Measurements from ENCODE around the gene FRMD8. TPM values are rescaled to one million over a fixed set of nuclear protein-coding genes. Genes with fewer than 3 reads are reported as not detected.

FRMD8 gene
- total RNA-seq, 2 donors from 2014 or later = 27.4 to 29.6 TPM

GRCh38 chr11:65415499-65416340, 29.3 kb downstream of the FRMD8 start:
- Mint-ChIP-seq H3K4me1 (peaks cover 45% of the 10 kb centered on the region), H3K27ac (peak overlapping the region; percentile 27), H3K36me3 (ENCODE audit: low read depth) (peaks cover 12% of the 10 kb centered on the region), H3K27me3 (ENCODE audit: insufficient read depth) (no peaks in the 10 kb centered on the region), H3K4me3 (peak overlapping the region; percentile 33), H3K9me3 (no peaks in the 10 kb centered on the region)
- peak overlapping the region; percentile 72 for H3K4me3 ChIP-seq (ENCODE audit: low read length)
- TF ChIP-seq, protein P1, sequence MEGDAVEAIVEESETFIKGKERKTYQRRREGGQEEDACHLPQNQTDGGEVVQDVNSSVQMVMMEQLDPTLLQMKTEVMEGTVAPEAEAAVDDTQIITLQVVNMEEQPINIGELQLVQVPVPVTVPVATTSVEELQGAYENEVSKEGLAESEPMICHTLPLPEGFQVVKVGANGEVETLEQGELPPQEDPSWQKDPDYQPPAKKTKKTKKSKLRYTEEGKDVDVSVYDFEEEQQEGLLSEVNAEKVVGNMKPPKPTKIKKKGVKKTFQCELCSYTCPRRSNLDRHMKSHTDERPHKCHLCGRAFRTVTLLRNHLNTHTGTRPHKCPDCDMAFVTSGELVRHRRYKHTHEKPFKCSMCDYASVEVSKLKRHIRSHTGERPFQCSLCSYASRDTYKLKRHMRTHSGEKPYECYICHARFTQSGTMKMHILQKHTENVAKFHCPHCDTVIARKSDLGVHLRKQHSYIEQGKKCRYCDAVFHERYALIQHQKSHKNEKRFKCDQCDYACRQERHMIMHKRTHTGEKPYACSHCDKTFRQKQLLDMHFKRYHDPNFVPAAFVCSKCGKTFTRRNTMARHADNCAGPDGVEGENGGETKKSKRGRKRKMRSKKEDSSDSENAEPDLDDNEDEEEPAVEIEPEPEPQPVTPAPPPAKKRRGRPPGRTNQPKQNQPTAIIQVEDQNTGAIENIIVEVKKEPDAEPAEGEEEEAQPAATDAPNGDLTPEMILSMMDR (conservative IDR thresholded peaks at IDR 0.05) = no peak
- WGBS, 2 experiments (ENCODE audit: insufficient coverage in 1 of 2, insufficient read length in 1 of 2) = 87 to 89% methylated on average over 10 to 11 of the region's 11 CpGs
- DNase-seq = peak; percentile 54
- no peaks in the 10 kb centered on the region for H3K27me3 ChIP-seq (ENCODE audit: control insufficient read depth, insufficient read depth, low read length, poor library complexity, severe bottlenecking)
- H3K9ac ChIP-seq (ENCODE audit: extremely low read depth, low read length, poor library complexity, severe bottlenecking) = peak overlapping the region; percentile 25
- no peak overlapping the region for H3K27ac ChIP-seq (ENCODE audit: low read depth, low read length)
- peaks cover 17% of the 10 kb centered on the region for H3K4me1 ChIP-seq (ENCODE audit: control insufficient read depth, insufficient read depth, low read length)
- no peaks in the 10 kb centered on the region for H3K36me3 ChIP-seq (ENCODE audit: control insufficient read depth, insufficient read depth, low read length)
- no peaks in the 10 kb centered on the region for H3K9me3 ChIP-seq (ENCODE audit: control insufficient read depth, low read length)

DNA sequence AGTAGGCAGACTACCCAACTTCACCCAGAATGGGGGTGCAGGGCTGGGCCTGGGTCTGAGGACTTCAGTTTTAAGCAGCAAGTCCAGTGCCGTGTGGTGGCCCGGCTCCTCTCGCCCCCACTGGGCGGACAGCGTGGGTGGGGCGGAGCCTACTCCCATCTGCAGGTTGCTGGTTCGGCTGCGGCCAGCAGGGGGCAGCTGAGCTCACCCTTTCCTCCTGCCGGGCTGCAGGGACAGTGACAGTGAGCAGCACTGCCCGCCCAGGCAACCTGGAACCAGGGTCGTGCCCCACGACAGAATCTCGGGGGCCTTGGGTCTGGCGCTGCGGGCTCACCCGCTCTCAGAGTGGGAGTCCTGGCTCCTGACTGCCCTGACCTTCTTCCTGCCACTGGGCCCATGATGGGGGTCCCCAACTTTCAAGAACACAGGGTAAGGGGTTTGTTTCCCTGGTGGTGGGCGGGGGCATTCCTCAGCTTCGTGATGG, 29.9 kb downstream of the FRMD8 start:
- Mint-ChIP-seq H3K4me3 (peak overlapping the region; percentile 33), H3K4me1 (peaks cover 52% of the 10 kb centered on the region), H3K9me3 (no peaks in the 10 kb centered on the region), H3K36me3 (ENCODE audit: low read depth) (peaks cover 8% of the 10 kb centered on the region), H3K27me3 (ENCODE audit: insufficient read depth) (no peaks in the 10 kb centered on the region), H3K27ac (peak overlapping the region; percentile 99)
- peak; percentile 98 for DNase-seq
- H3K9ac ChIP-seq (ENCODE audit: extremely low read depth, low read length, poor library complexity, severe bottlenecking) = peak overlapping the region; percentile 25
- peak overlapping the region; percentile 72 for H3K4me3 ChIP-seq (ENCODE audit: low read length)
- H3K36me3 ChIP-seq (ENCODE audit: control insufficient read depth, insufficient read depth, low read length) = no peaks in the 10 kb centered on the region
- WGBS, 2 experiments (ENCODE audit: insufficient coverage in 1 of 2, insufficient read length in 1 of 2) = 10 to 24% methylated on average over 9 to 18 of the region's 18 CpGs
- H3K4me1 ChIP-seq (ENCODE audit: control insufficient read depth, insufficient read depth, low read length) = peaks cover 20% of the 10 kb centered on the region
- TF ChIP-seq, protein P1 (conservative IDR thresholded peaks at IDR 0.05) = peak; percentile 96
- no peaks in the 10 kb centered on the region for H3K27me3 ChIP-seq (ENCODE audit: control insufficient read depth, insufficient read depth, low read length, poor library complexity, severe bottlenecking)
- H3K27ac ChIP-seq (ENCODE audit: low read depth, low read length) = no peak overlapping the region
- no peaks in the 10 kb centered on the region for H3K9me3 ChIP-seq (ENCODE audit: control insufficient read depth, low read length)

DNA sequence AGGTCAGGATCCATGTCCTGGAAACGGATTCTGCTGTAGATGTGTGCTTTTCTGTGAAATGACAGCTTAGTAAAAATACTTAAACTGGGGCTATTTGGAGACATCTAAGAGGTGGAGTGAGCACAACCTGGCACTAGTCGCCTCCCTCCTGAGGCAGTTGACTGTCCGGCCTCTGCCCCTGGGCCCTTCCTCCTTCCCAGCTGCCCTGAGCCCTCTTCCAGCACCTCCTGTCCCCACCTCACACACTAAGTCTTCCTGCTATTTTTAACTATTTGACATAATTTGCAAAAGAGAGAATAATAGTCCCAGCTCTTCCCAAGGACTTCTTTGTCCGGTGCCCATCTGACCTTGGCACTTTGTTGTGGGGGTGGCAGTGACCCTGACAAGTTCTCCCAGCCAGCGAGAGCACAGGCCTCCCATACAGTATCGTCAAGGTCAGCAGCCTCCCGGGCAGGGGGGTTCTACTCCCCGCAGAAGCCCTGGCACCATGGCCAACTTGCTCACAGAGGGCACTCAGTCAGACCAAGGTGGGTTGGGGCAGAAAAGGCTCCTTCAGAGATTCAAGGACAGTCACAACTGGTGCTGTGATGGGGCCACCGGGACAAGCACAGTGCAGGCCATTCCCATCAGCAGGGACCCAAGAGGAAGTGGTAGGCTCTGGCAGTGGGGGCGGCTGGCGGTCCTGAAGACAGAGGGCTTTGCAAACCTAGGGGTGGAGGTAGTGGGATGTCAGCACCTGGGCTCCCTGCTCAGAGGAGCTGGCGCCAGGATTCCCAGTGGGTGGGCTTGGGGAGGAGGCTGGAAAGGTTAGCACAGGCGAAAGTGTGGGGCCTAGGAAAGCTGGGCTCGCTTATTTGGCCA, 30.6 kb downstream of the FRMD8 start:
- Histone ChIP-seq H3K4me3 (ENCODE audit: low read length) (no peak overlapping the region), H3K4me1 (ENCODE audit: control insufficient read depth, insufficient read depth, low read length) (peaks cover 23% of the 10 kb centered on the region), H3K27ac (ENCODE audit: low read depth, low read length) (no peak overlapping the region), H3K9ac (ENCODE audit: extremely low read depth, low read length, poor library complexity, severe bottlenecking) (no peak overlapping the region), H3K9me3 (ENCODE audit: control insufficient read depth, low read length) (no peaks in the 10 kb centered on the region), H3K27me3 (ENCODE audit: control insufficient read depth, insufficient read depth, low read length, poor library complexity, severe bottlenecking) (no peaks in the 10 kb centered on the region), H3K36me3 (ENCODE audit: control insufficient read depth, insufficient read depth, low read length) (no peaks in the 10 kb centered on the region)
- Mint-ChIP-seq H3K27me3 (ENCODE audit: insufficient read depth) (no peaks in the 10 kb centered on the region), H3K36me3 (ENCODE audit: low read depth) (peaks cover 4% of the 10 kb centered on the region), H3K27ac (peak overlapping the region; percentile 99), H3K9me3 (no peaks in the 10 kb centered on the region), H3K4me3 (peak overlapping the region; percentile 33), H3K4me1 (peaks cover 56% of the 10 kb centered on the region)
- TF ChIP-seq, protein P1 (conservative IDR thresholded peaks at IDR 0.05) = no peak
- WGBS, 2 experiments (ENCODE audit: insufficient coverage in 1 of 2, insufficient read length in 1 of 2) = 83 to 88% methylated on average over 9 to 14 of the region's 14 CpGs
- DNase-seq = peak; percentile 81

Measured in endodermal cell (in vitro differentiated cells).